IMR-90 (cell line): Measurements from ENCODE around the gene APP. TPM values are rescaled to one million over a fixed set of nuclear protein-coding genes. Genes with fewer than 3 reads are reported as not detected.

Experiments
- ATAC-seq: fragments of 200-7000 bp; cut with Tn5 transposase; 2 replicates; pipeline ENCODE4 v1.9.1; 2020; ENCODE audit warnings: low read depth, mild to moderate bottlenecking, moderate library complexity
- BruUV-seq: library from RNA; stranded (reverse); fragments of 400-500 nt; replicated peaks from 2 replicates; lab custom pipeline; 2021; lab: Mats Ljungman, UMichigan
- CTCF ChIA-PET: fragments of 300-600 bp; formaldehyde crosslinking; extraction: SDS; loops from one replicate; lab custom pipeline; 2021; ENCODE audit warnings: antibody characterized with exemption; lab: Yijun Ruan, JAX
- POLR2A ChIA-PET: fragments of 300-600 bp; sonication (Branson Sonifier 250); formaldehyde crosslinking; loops from one replicate; lab custom pipeline; 2022; ENCODE audit warnings: antibody characterized with exemption; ENCODE audit not compliant: unreplicated experiment; lab: Charles Lee
- DNase-seq: peaks from one replicate; pipeline ENCODE4 v3.0.0; 2013
- H2AFZ ChIP-seq: replicated peaks from 2 replicates; pipeline ENCODE3; 2013; ENCODE audit warnings: low read length, mild to moderate bottlenecking; ENCODE audit not compliant: poor library complexity
- H2AK5ac ChIP-seq: 2 replicates; pipeline ENCODE4 v1.6.1; 2013; ENCODE audit warnings: low read depth, low read length, inconsistent platforms
- H2AK9ac ChIP-seq: replicated peaks from 2 replicates; pipeline ENCODE3; 2013; ENCODE audit warnings: mild to moderate bottlenecking, low read depth, low read length, moderate library complexity; ENCODE audit not compliant: poor library complexity
- H2BK120ac ChIP-seq: 2 replicates; pipeline ENCODE4 v1.6.1; 2013; ENCODE audit warnings: low read depth, low read length, inconsistent platforms
- H2BK15ac ChIP-seq: 3 replicates; pipeline ENCODE4 v1.6.1; 2013; ENCODE audit warnings: low read depth, low read length, inconsistent platforms
- H2BK20ac ChIP-seq: 2 replicates; pipeline ENCODE4 v1.6.1; 2013; ENCODE audit warnings: low read depth, mild to moderate bottlenecking, inconsistent platforms, low read length, moderate library complexity
- H2BK5ac ChIP-seq: 2 replicates; pipeline ENCODE4 v1.6.1; 2013; ENCODE audit warnings: mild to moderate bottlenecking, low read depth, low read length, inconsistent platforms; ENCODE audit not compliant: poor library complexity, severe bottlenecking
- H3K14ac ChIP-seq: replicated peaks from 2 replicates; pipeline ENCODE4 v1.6.1; 2013; ENCODE audit warnings: low read depth, low read length, inconsistent platforms
- H3K18ac ChIP-seq: 2 replicates; pipeline ENCODE4 v1.6.1; 2013; ENCODE audit warnings: low read depth, low read length, control low read depth
- H3K23ac ChIP-seq: 2 replicates; pipeline ENCODE4 v1.6.1; 2013; ENCODE audit warnings: low read depth, low read length, inconsistent platforms
- H3K27ac ChIP-seq: 2 replicates; pipeline ENCODE4 v1.5.1; 2013; ENCODE audit warnings: mild to moderate bottlenecking, control low read depth, low read length; ENCODE audit not compliant: insufficient read depth
- H3K27me3 ChIP-seq: 2 replicates; pipeline ENCODE4 v1.6.1; 2013; ENCODE audit warnings: low read length; ENCODE audit not compliant: control insufficient read depth, insufficient read depth
- H3K36me3 ChIP-seq: 2 replicates; pipeline ENCODE4 v1.6.1; 2013; ENCODE audit warnings: low read length, mixed read lengths; ENCODE audit not compliant: control insufficient read depth, insufficient read depth
- H3K4ac ChIP-seq: 2 replicates; pipeline ENCODE4 v1.6.1; 2013; ENCODE audit warnings: low read depth, low read length, inconsistent platforms
- H3K4me1 ChIP-seq: 2 replicates; pipeline ENCODE4 v1.6.1; 2013; ENCODE audit warnings: low read length, mixed read lengths; ENCODE audit not compliant: control insufficient read depth, insufficient read depth
- H3K4me2 ChIP-seq: 2 replicates; pipeline ENCODE4 v1.6.1; 2013; ENCODE audit warnings: low read depth, mild to moderate bottlenecking, control low read depth, low read length, moderate library complexity
- H3K4me3 ChIP-seq: 2 replicates; pipeline ENCODE4 v1.5.1; 2013; ENCODE audit warnings: low read depth, mild to moderate bottlenecking, control low read depth, low read length, moderate library complexity; ENCODE audit not compliant: insufficient read depth
- H3K56ac ChIP-seq: 2 replicates; pipeline ENCODE4 v1.6.1; 2013; ENCODE audit warnings: low read length, inconsistent platforms; ENCODE audit not compliant: insufficient read depth; ENCODE audit errors: extremely low read depth
- H3K79me1 ChIP-seq, 2 experiments: 2 replicates each; pipeline ENCODE4 v1.6.1; 2013; ENCODE audit warnings: low read length in 2 of 2, inconsistent platforms in 1 of 2, low read depth in 1 of 2
- H3K9ac ChIP-seq: 2 replicates; pipeline ENCODE4 v1.6.1; 2013; ENCODE audit warnings: low read depth, low read length, control low read depth
- H3K9me1 ChIP-seq: 2 replicates; pipeline ENCODE4 v1.6.1; 2013; ENCODE audit warnings: low read length, inconsistent platforms; ENCODE audit not compliant: insufficient read depth
- H3K9me3 ChIP-seq: 2 replicates; pipeline ENCODE4 v1.6.1; 2013; ENCODE audit warnings: low read length; ENCODE audit not compliant: control insufficient read depth, insufficient read depth
- H4K20me1 ChIP-seq: 2 replicates; pipeline ENCODE4 v1.6.1; 2013; ENCODE audit warnings: low read length, inconsistent platforms; ENCODE audit not compliant: insufficient read depth
- H4K5ac ChIP-seq: 2 replicates; pipeline ENCODE4 v1.6.1; 2013; ENCODE audit warnings: mild to moderate bottlenecking, low read depth, low read length, control low read depth
- H4K8ac ChIP-seq, 2 experiments: 2 replicates each; pipeline ENCODE4 v1.6.1; 2013; ENCODE audit warnings: low read depth in 2 of 2, low read length in 2 of 2, control low read depth in 1 of 2, inconsistent platforms in 1 of 2
- H4K91ac ChIP-seq: 2 replicates; pipeline ENCODE4 v1.6.1; 2013; ENCODE audit warnings: low read depth, low read length, inconsistent platforms; ENCODE audit not compliant: insufficient read depth
- BHLHE40 ChIP-seq: fragments of 150-350 bp; IDR thresholded peaks from 2 replicates; pipeline ENCODE4 v1.6.1; 2016; ENCODE audit warnings: mild to moderate bottlenecking, low read depth, low read length
- CEBPB ChIP-seq: IDR thresholded peaks from 2 replicates; pipeline ENCODE4 v1.6.1; 2012; ENCODE audit warnings: low read depth, low read length, improper control_type of control experiment
- CHD1 ChIP-seq: IDR thresholded peaks from 2 replicates; pipeline ENCODE4 v1.6.1; 2012; ENCODE audit warnings: low read depth, low read length, improper control_type of control experiment
- FOS ChIP-seq: fragments of 150-350 bp; IDR thresholded peaks from 2 replicates; pipeline ENCODE4 v1.6.1; 2016; ENCODE audit warnings: low read depth, low read length
- MAFK ChIP-seq: IDR thresholded peaks from 2 replicates; pipeline ENCODE4 v1.6.1; 2012; ENCODE audit warnings: low read depth, low read length, improper control_type of control experiment
- MAZ ChIP-seq: IDR thresholded peaks from 2 replicates; pipeline ENCODE4 v1.6.1; 2012; ENCODE audit warnings: low read depth, mild to moderate bottlenecking, low read length, improper control_type of control experiment, moderate library complexity, borderline replicate concordance
- MXI1 ChIP-seq: IDR thresholded peaks from 2 replicates; pipeline ENCODE4 v1.6.1; 2012; ENCODE audit warnings: low read depth, mild to moderate bottlenecking, low read length, moderate library complexity, borderline replicate concordance
- NFE2L2 ChIP-seq: fragments of 150-350 bp; IDR thresholded peaks from 2 replicates; pipeline ENCODE4 v1.6.1; 2016; ENCODE audit warnings: low read depth, mild to moderate bottlenecking, low read length
- POLR2A ChIP-seq: IDR thresholded peaks from 2 replicates; pipeline ENCODE4 v1.6.1; 2012; ENCODE audit warnings: mild to moderate bottlenecking, low read depth, low read length
- RAD21 ChIP-seq: IDR thresholded peaks from 2 replicates; pipeline ENCODE4 v1.6.1; 2012; ENCODE audit warnings: low read length, improper control_type of control experiment
- RCOR1 ChIP-seq: IDR thresholded peaks from 2 replicates; pipeline ENCODE4 v1.6.1; 2012; ENCODE audit warnings: mild to moderate bottlenecking, low read length, improper control_type of control experiment; ENCODE audit not compliant: insufficient replicate concordance
- RFX5 ChIP-seq: IDR thresholded peaks from 2 replicates; pipeline ENCODE4 v1.8.0; 2012; ENCODE audit warnings: low read depth, mild to moderate bottlenecking, low read length, moderate library complexity
- SMC3 ChIP-seq: fragments of 150-350 bp; IDR thresholded peaks from 2 replicates; pipeline ENCODE4 v1.6.1; 2016; ENCODE audit warnings: low read depth, mild to moderate bottlenecking, antibody characterized with exemption, low read length, moderate library complexity
- WGBS, 2 experiments: methylation state at CpG; one replicate each; pipeline versions ENCODE4 v1.1.5 to v1.1.7; 2013; ENCODE audit warnings: missing lambda C conversion rate in 2 of 2; ENCODE audit not compliant: insufficient read length in 1 of 2; ENCODE audit errors: extremely low coverage in 2 of 2; 5-methylcytosine and 5-hydroxymethylcytosine counted together
- dilution Hi-C: fragments of 300-500 bp; cut with HindIII; formaldehyde crosslinking; loops from one replicate; pipeline ENCODE4 v1.14.3; 2018; ENCODE audit warnings: low sequenced_read_pairs; ENCODE audit not compliant: unreplicated experiment
- in situ Hi-C: fragments of 300-500 bp; cut with MboI; formaldehyde crosslinking; loops from 3 replicates; pipeline ENCODE4 v1.14.3; 2019; ENCODE audit warnings: low sequenced_read_pairs, inconsistent platforms, mixed read lengths
- intact Hi-C: fragments of 100-400 bp; cut with micrococcal nuclease; formaldehyde crosslinking; loops from 2 replicates; pipeline ENCODE4 v1.10.0; 2022
- polyA plus RNA-seq, 3 experiments: library from polyadenylated mRNA; depleted of rRNA; stranded (reverse); fragments of >200 nt; gene quantifications; 2 replicates each; pipeline ENCODE4 v1.2.3, GENCODE V29; 2012; ENCODE audit warnings: low replicate concordance in 1 of 3
- total RNA-seq: library from RNA; depleted of rRNA; stranded (reverse); fragments of >200 nt; gene quantifications from 2 replicates; pipeline ENCODE4 v1.2.3, GENCODE V29; 2012
- TF ChIP-seq, protein P1 (sequence below): fragments of 150-350 bp; IDR thresholded peaks from 2 replicates; pipeline ENCODE4 v1.6.1; 2016; ENCODE audit warnings: low read depth, mild to moderate bottlenecking, low read length, moderate library complexity, borderline replicate concordance
- TF ChIP-seq, protein P2 (sequence below): fragments of 150-350 bp; IDR thresholded peaks from 2 replicates; pipeline ENCODE4 v1.6.1; 2017; ENCODE audit warnings: mild to moderate bottlenecking, antibody characterized with exemption, low read length, low read depth
- TF ChIP-seq, protein P3 (sequence below): conservative IDR thresholded peaks from 2 replicates; pipeline ENCODE4 v1.5.1; 2012; ENCODE audit warnings: mild to moderate bottlenecking, low read depth, low read length, improper control_type of control experiment

The APP gene
- total and polyA plus RNA-seq, 2 of the 4 experiments (the other 2 are of a cell fraction): 191 to 530 TPM

- Histone ChIP-seq H4K91ac (no peak overlapping the region), H4K20me1 (no peaks in the 10 kb centered on the region), H3K4ac (no peak overlapping the region), H3K4me2 (no peak overlapping the region), H3K23ac (no peak overlapping the region), H2BK20ac (no peak overlapping the region), H2BK15ac (no peak overlapping the region), H2BK5ac (no peak overlapping the region), H3K27ac (no peak overlapping the region), H3K18ac (no peak overlapping the region), H3K36me3 (peaks cover 23% of the 10 kb centered on the region), H3K9me1 (no peaks in the 10 kb centered on the region), H2AK9ac (no peak overlapping the region), H2BK120ac (no peak overlapping the region), H3K27me3 (no peaks in the 10 kb centered on the region), H2AFZ (no peak overlapping the region), H4K8ac (no peak overlapping the region), H2AK5ac (no peak overlapping the region), H3K4me3 (no peak overlapping the region), H3K56ac (no peak overlapping the region), H3K14ac (no peak overlapping the region), H3K9ac (no peak overlapping the region), H3K4me1 (peaks cover 5% of the 10 kb centered on the region; the same call in 1 of the 2 replicates), H3K79me1 (peaks cover 3 to 11% of the 10 kb centered on the region in 2 experiments; a peak in 1 of 4 replicates), H3K9me3 (peaks cover 2% of the 10 kb centered on the region; the same call in 1 of the 2 replicates), H4K5ac (no peak overlapping the region)
- WGBS, 2 experiments: no CpG with 5 or more reads among the region's 15 CpGs
- no peak for DNase-seq
- dilution Hi-C loops (no loop called here), intact Hi-C loops (no loop called here), in situ Hi-C loops (no loop called here)
- BruUV-seq: no TSS peak
- ChIA-PET POLR2A (no interaction called here), CTCF (no interaction called here)
- TF ChIP-seq, protein P1, sequence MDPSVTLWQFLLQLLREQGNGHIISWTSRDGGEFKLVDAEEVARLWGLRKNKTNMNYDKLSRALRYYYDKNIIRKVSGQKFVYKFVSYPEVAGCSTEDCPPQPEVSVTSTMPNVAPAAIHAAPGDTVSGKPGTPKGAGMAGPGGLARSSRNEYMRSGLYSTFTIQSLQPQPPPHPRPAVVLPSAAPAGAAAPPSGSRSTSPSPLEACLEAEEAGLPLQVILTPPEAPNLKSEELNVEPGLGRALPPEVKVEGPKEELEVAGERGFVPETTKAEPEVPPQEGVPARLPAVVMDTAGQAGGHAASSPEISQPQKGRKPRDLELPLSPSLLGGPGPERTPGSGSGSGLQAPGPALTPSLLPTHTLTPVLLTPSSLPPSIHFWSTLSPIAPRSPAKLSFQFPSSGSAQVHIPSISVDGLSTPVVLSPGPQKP: no peak
- TF ChIP-seq POLR2A (no peak), CEBPB (no peak), NFE2L2 (no peak), MAFK (no peak), SMC3 (no peak), MAZ (no peak), CHD1 (no peak), MXI1 (no peak), FOS (no peak), RCOR1 (no peak), BHLHE40 (no peak), RAD21 (no peak), RFX5 (no peak)
- TF ChIP-seq, protein P2, sequence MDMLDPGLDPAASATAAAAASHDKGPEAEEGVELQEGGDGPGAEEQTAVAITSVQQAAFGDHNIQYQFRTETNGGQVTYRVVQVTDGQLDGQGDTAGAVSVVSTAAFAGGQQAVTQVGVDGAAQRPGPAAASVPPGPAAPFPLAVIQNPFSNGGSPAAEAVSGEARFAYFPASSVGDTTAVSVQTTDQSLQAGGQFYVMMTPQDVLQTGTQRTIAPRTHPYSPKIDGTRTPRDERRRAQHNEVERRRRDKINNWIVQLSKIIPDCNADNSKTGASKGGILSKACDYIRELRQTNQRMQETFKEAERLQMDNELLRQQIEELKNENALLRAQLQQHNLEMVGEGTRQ: no peak
- TF ChIP-seq, protein P3, sequence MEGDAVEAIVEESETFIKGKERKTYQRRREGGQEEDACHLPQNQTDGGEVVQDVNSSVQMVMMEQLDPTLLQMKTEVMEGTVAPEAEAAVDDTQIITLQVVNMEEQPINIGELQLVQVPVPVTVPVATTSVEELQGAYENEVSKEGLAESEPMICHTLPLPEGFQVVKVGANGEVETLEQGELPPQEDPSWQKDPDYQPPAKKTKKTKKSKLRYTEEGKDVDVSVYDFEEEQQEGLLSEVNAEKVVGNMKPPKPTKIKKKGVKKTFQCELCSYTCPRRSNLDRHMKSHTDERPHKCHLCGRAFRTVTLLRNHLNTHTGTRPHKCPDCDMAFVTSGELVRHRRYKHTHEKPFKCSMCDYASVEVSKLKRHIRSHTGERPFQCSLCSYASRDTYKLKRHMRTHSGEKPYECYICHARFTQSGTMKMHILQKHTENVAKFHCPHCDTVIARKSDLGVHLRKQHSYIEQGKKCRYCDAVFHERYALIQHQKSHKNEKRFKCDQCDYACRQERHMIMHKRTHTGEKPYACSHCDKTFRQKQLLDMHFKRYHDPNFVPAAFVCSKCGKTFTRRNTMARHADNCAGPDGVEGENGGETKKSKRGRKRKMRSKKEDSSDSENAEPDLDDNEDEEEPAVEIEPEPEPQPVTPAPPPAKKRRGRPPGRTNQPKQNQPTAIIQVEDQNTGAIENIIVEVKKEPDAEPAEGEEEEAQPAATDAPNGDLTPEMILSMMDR: no peak
- no peak for ATAC-seq
These were observed 200.2 kb downstream of the APP start for GRCh38 chr21:25970254-25970930.
